ENCODE results near the gene MCUB. TPM values are rescaled to one million over a fixed set of nuclear protein-coding genes. Genes with fewer than 3 reads are reported as not detected.

Gene MCUB
- total RNA-seq, 1 donor from 2014 or later: 17.1 TPM

- no peak overlapping the region for H3K27ac ChIP-seq
- H3K9me3 ChIP-seq: no peaks in the 10 kb centered on the region
- H3K4me3 ChIP-seq: no peak overlapping the region
- H3K36me3 ChIP-seq: no peaks in the 10 kb centered on the region
- TF ChIP-seq, protein P1, sequence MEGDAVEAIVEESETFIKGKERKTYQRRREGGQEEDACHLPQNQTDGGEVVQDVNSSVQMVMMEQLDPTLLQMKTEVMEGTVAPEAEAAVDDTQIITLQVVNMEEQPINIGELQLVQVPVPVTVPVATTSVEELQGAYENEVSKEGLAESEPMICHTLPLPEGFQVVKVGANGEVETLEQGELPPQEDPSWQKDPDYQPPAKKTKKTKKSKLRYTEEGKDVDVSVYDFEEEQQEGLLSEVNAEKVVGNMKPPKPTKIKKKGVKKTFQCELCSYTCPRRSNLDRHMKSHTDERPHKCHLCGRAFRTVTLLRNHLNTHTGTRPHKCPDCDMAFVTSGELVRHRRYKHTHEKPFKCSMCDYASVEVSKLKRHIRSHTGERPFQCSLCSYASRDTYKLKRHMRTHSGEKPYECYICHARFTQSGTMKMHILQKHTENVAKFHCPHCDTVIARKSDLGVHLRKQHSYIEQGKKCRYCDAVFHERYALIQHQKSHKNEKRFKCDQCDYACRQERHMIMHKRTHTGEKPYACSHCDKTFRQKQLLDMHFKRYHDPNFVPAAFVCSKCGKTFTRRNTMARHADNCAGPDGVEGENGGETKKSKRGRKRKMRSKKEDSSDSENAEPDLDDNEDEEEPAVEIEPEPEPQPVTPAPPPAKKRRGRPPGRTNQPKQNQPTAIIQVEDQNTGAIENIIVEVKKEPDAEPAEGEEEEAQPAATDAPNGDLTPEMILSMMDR (IDR thresholded peaks at IDR 0.05): no peak
- DNase-seq: no peak
- ATAC-seq: no peak
- H3K4me1 ChIP-seq: no peaks in the 10 kb centered on the region
- intact Hi-C loops (cut with DNase I): no loop called here
- H3K27me3 ChIP-seq (ENCODE audit: low read depth): no peaks in the 10 kb centered on the region
These were observed 39.1 kb downstream of the MCUB start for GRCh38 chr4:109599046-109599652.

GRCh38 chr4:109600431-109600830 is 40.4 kb downstream of the MCUB start:
- ATAC-seq (no peak), DNase-seq (no peak)
- intact Hi-C loops (cut with DNase I): no loop called here
- Histone ChIP-seq H3K4me1 (no peaks in the 10 kb centered on the region), H3K36me3 (no peaks in the 10 kb centered on the region), H3K9me3 (no peaks in the 10 kb centered on the region), H3K27me3 (ENCODE audit: low read depth) (no peaks in the 10 kb centered on the region), H3K27ac (no peak overlapping the region), H3K4me3 (no peak overlapping the region)
- TF ChIP-seq, protein P1 (IDR thresholded peaks at IDR 0.05): no peak

- intact Hi-C loops (cut with DNase I): no loop called here
- no peak for DNase-seq
- Histone ChIP-seq H3K27ac (no peak overlapping the region), H3K9me3 (no peaks in the 10 kb centered on the region), H3K4me1 (no peaks in the 10 kb centered on the region), H3K36me3 (no peaks in the 10 kb centered on the region), H3K4me3 (no peak overlapping the region), H3K27me3 (ENCODE audit: low read depth) (no peaks in the 10 kb centered on the region)
- TF ChIP-seq, protein P1 (IDR thresholded peaks at IDR 0.05): no peak
- ATAC-seq: no peak
These were observed 41.3 kb downstream of the MCUB start for GRCh38 chr4:109601336-109601735.

DNA sequence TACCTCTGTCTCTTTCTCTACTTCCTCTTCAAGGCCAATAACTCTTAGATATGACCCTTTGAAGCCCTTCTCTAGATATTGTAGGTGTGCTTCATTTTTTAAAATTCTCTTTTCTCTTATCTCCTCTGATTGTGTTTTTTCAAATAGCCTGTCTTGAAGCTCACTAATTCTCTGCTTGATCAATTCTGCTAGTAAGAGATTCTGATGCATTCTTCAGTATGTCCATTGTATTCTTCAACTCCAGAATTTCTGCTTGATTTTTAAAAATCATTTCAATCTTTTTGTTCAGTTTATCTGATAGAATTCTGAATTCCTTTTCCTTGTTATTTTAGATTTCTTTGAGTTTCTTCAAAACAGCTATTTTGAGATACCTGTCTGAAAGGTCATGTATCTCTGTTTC is 47.9 kb downstream of the MCUB start:
- no peaks in the 10 kb centered on the region for H3K4me1 ChIP-seq
- H3K36me3 ChIP-seq: no peaks in the 10 kb centered on the region
- DNase-seq (no peak), ATAC-seq (no peak)
- H3K9me3 ChIP-seq: no peaks in the 10 kb centered on the region
- H3K27ac ChIP-seq: no peak overlapping the region
- intact Hi-C loops (cut with DNase I): no loop called here
- no peak overlapping the region for H3K4me3 ChIP-seq
- H3K27me3 ChIP-seq (ENCODE audit: low read depth): no peaks in the 10 kb centered on the region
- TF ChIP-seq, protein P1 (IDR thresholded peaks at IDR 0.05): no peak

GRCh38 chr4:109608879-109609278 is 48.8 kb downstream of the MCUB start:
- no peaks in the 10 kb centered on the region for H3K4me1 ChIP-seq
- no peak for DNase-seq
- no peak overlapping the region for H3K4me3 ChIP-seq
- no peak for ATAC-seq
- no peak overlapping the region for H3K27ac ChIP-seq
- TF ChIP-seq, protein P1 (IDR thresholded peaks at IDR 0.05): no peak
- no peaks in the 10 kb centered on the region for H3K36me3 ChIP-seq
- no peaks in the 10 kb centered on the region for H3K9me3 ChIP-seq
- intact Hi-C loops (cut with DNase I): no loop called here
- H3K27me3 ChIP-seq (ENCODE audit: low read depth): no peaks in the 10 kb centered on the region
